Activated naive CD8-positive, alpha-beta T cell treated with anti-CD3 and anti-CD28 coated beads, Interleukin-2, amount 10 ng/mL, durations not matched to agents 7 days and 5 days (primary cell): Measurements from ENCODE around the gene CAPN8. TPM values are rescaled to one million over a fixed set of nuclear protein-coding genes. Genes with fewer than 3 reads are reported as not detected.
A peak's percentile ranks its signal among the peaks of the same experiment; 100 is the strongest.

ENCODE experiments used
- ATAC-seq: fragments of 150-1000 bp; cut with Tn5 transposase; one replicate; pipeline ENCODE4 v1.10.0; 2021; ENCODE audit warnings: low read depth, moderate library complexity
- POLR2A ChIA-PET: fragments of 350-600 bp; sonication (Branson Sonifier 250); formaldehyde crosslinking; loops from one replicate; lab custom pipeline; 2021; ENCODE audit warnings: antibody characterized with exemption; lab: Charles Lee
- DNase-seq: peaks from one replicate; pipeline ENCODE4 v3.0.0; 2021
- H3K27ac Mint-ChIP-seq: one replicate; pipeline ENCODE4 v1.8.0; 2022; ENCODE audit warnings: mild to moderate bottlenecking, mixed read lengths
- H3K27me3 Mint-ChIP-seq: one replicate; pipeline ENCODE4 v1.8.0; 2022; ENCODE audit warnings: mild to moderate bottlenecking, moderate library complexity, mixed read lengths
- H3K36me3 Mint-ChIP-seq: one replicate; pipeline ENCODE4 v1.8.0; 2021; ENCODE audit warnings: mild to moderate bottlenecking, mixed read lengths
- H3K4me1 Mint-ChIP-seq: one replicate; pipeline ENCODE4 v1.8.0; 2021; ENCODE audit warnings: mixed read lengths
- H3K4me3 Mint-ChIP-seq: one replicate; pipeline ENCODE4 v1.8.0; 2022; ENCODE audit warnings: mild to moderate bottlenecking, moderate library complexity, mixed read lengths
- H3K9me3 Mint-ChIP-seq: one replicate; pipeline ENCODE4 v1.8.0; 2021; ENCODE audit warnings: mixed read lengths
- total RNA-seq, 2 experiments: library from RNA; stranded (reverse); gene quantifications; one replicate each; pipeline ENCODE4 v1.2.3, GENCODE V29; 2021

Gene CAPN8
- under 1 TPM in 1 of 2 experiments, not detected in 1; 0.28 TPM for total RNA-seq

DNA sequence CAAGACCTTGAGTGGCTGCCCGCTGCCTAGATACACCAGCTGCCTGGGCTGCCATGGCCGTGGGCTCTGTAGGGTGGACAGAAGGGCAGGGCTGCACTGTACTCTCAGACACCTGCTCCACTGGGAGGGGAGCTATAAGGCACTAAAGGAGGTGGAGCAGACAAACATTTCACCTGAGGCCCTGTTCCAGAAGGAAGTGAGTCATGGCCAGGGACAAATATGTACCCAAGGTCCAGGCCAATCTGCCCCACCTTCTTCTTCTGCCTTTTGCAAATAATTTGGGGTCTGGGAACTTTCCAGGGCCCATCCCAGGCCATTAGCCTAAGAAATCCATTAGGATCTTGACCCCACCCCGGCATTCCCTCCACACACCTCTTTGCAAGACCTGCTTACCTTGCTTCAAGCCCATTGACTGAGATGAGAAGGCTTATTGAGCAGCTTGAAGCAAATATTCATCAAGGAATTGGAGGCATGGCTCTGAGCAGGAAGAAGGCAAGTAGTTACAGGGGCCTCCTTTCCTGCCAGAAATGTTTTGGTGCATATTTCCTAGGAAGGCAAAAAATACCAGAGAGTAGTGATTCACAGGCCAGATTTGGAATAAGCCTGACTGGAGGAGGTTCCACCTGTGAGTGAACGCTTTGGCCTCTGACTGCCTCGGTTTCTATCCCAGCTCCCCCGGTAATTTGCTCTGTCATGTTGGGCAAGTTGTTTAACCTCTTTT is at the start of gene CAPN8:
Gene CAPN8, minus strand, starts transcription at position 110 of the 721 bp plus-strand sequence. Its CDS starts 55 bp downstream, at position 55.
- Mint-ChIP-seq H3K27me3 (peaks cover 12% of the 10 kb centered on the region), H3K4me3 (no peak within 1 kb of the TSS), H3K27ac (no peak within 1 kb of the TSS), H3K36me3 (no peaks in the 10 kb centered on the region), H3K4me1 (peaks cover 5% of the 10 kb centered on the region), H3K9me3 (no peaks in the 10 kb centered on the region)
- ATAC-seq: no peak
- DNase-seq: no peak
- POLR2A ChIA-PET: no interaction called here

DNA sequence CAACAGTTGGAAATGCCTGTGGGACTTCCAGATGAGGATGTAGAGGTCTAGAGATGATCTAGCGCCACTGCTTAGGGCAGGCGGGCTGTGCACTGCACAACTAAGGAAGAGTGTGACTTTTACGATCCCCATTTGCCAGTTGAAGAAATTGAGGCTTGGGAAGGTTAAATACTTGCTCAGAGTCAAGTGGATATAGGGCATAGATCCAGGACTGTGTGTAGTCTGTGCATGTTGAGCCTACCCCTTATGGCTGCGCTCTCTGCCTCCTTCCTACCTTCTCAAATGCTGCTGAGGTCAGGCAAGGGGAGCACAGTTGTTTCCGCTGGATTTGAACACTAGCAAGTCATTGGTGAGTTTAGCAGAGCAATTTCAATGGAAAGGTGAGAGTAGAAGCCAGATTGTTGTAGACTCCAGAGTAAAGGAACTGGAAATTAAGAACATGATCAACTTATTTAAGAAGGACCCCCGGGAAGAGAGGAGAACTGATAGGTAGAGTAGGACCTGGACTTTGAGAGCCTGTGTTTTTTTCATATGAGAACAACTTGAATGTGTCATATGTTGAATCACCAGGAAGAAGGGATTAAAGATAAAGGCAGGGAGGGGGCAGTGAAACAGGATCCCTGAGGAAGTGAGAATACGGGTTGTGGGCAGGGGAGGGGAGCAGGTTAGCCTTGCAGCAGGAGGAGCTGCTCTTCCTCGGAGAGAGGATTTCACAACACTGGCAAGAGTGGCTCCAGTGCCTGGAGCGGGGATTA is 49.5 kb upstream of the CAPN8 start:
- Mint-ChIP-seq H3K4me1 (peaks cover 63% of the 10 kb centered on the region), H3K27me3 (peaks cover under 1% of the 10 kb centered on the region), H3K9me3 (no peaks in the 10 kb centered on the region), H3K4me3 (peak overlapping the region; percentile 85), H3K36me3 (peaks cover 22% of the 10 kb centered on the region), H3K27ac (peak overlapping the region; percentile 98)
- POLR2A ChIA-PET: interaction anchor here (2.7 to 3.0 kb wide), 2 partner anchors 13 to 34 kb away, joined by 15 to 29 read pairs; no protein-coding TSS in a partner anchor
- no peak for DNase-seq
- ATAC-seq: no peak

DNA sequence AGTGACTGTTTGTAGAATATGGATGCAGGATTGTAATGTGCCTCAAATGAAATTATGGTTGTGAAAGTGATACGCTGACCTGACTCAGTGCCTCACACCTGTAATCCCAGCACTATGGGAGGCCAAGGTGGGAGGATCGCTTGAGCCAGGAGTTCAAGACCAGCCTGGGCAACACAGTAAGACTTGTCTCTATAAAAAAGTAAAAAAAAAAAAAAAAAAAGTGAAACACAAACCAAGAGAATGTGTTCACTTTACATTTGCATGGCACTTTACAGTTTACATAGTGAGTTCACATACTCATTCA is 48.9 kb upstream of the CAPN8 start:
- peaks cover 60% of the 10 kb centered on the region for H3K4me1 Mint-ChIP-seq
- DNase-seq (no peak), ATAC-seq (no peak)
- POLR2A ChIA-PET: interaction anchor here (0.7 to 3.0 kb wide), 2 partner anchors 35 to 70 kb away, joined by 4 to 15 read pairs; no protein-coding TSS in a partner anchor
- H3K27ac Mint-ChIP-seq: peak overlapping the region; percentile 98
- peaks cover 3% of the 10 kb centered on the region for H3K27me3 Mint-ChIP-seq
- H3K4me3 Mint-ChIP-seq: peak overlapping the region; percentile 85
- H3K9me3 Mint-ChIP-seq: no peaks in the 10 kb centered on the region
- peaks cover 18% of the 10 kb centered on the region for H3K36me3 Mint-ChIP-seq

DNA sequence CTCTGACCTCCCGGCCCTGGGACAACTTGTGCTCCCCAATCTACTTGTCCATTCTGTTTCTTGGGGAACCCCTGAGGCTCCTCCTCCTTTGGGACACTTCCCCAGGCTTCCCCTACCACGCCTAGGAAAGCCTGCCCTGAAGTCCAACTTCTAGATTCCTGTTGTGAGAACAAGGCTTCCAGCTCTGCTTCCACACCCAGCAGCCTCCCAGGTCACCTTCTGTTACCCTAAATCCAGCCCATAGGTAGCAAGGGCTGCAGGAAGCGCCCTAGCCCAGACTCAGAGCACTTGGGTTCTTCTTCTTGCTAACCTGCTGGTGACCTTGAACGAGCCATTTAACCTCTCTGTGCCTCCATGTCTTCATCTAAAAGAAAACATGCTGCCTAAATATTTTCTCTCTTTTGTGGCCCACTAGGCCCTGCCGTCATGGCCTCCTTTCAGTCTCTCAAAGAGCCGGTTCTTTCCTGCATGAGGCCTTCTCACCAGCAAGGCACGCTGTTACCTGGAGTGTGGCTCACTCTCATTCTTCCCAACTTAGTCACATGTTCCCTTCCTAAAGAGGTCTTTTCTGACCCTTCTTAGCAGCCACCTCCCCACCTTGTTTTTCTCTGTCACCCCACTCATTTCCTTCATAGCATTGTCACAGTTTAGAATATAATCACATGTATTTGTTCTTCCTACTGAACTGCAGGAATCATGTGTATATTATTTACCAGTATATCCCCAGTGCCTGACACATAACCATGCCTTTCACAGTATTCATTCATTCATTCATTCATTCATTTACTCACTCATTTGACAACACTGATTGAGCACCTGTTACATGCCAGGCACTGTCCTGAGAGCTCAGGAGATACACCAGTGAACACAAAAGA is 48.3 kb upstream of the CAPN8 start:
- H3K4me3 Mint-ChIP-seq: peak overlapping the region; percentile 85
- ATAC-seq (no peak), DNase-seq (no peak)

GRCh38 chr1:223712850-223713474 is 47.5 kb upstream of the CAPN8 start:
- peak; percentile 40 for ATAC-seq
- POLR2A ChIA-PET: interaction anchor here (0.7 to 3.0 kb wide), 4 partner anchors 15 to 133 kb away, joined by 3 to 15 read pairs (median 3); no protein-coding TSS in a partner anchor
- peaks cover 54% of the 10 kb centered on the region for H3K4me1 Mint-ChIP-seq
- peaks cover 3% of the 10 kb centered on the region for H3K27me3 Mint-ChIP-seq
- DNase-seq: peak; percentile 72
- H3K9me3 Mint-ChIP-seq: no peaks in the 10 kb centered on the region
- H3K27ac Mint-ChIP-seq: peak overlapping the region; percentile 89
- peaks cover 15% of the 10 kb centered on the region for H3K36me3 Mint-ChIP-seq
- H3K4me3 Mint-ChIP-seq: peak overlapping the region; percentile 85

More for the DNA sequence above, 48.3 kb upstream of the CAPN8 start:
- POLR2A ChIA-PET: interaction anchor here (0.7 to 3.0 kb wide), 5 partner anchors 14 to 133 kb away, joined by 3 to 15 read pairs (median 3); no protein-coding TSS in a partner anchor
- H3K27ac Mint-ChIP-seq: peak overlapping the region; percentile 89
- peaks cover 17% of the 10 kb centered on the region for H3K36me3 Mint-ChIP-seq
- peaks cover 57% of the 10 kb centered on the region for H3K4me1 Mint-ChIP-seq
- peaks cover 3% of the 10 kb centered on the region for H3K27me3 Mint-ChIP-seq
- H3K9me3 Mint-ChIP-seq: no peaks in the 10 kb centered on the region

- H3K36me3 Mint-ChIP-seq: peaks cover 13% of the 10 kb centered on the region
- peak within 1 kb of the TSS; percentile 85 for H3K4me3 Mint-ChIP-seq
- H3K4me1 Mint-ChIP-seq: peaks cover 49% of the 10 kb centered on the region
- no peaks in the 10 kb centered on the region for H3K9me3 Mint-ChIP-seq
- DNase-seq (peak; percentile 81), ATAC-seq (peak; percentile 57)
- H3K27me3 Mint-ChIP-seq: peaks cover 3% of the 10 kb centered on the region
- POLR2A ChIA-PET: interaction anchor here (0.6 to 3.0 kb wide), 5 partner anchors 11 to 134 kb away, joined by 3 to 15 read pairs (median 4); no protein-coding TSS in a partner anchor
- peak within 1 kb of the TSS; percentile 89 for H3K27ac Mint-ChIP-seq
These were observed 46.8 kb upstream of the CAPN8 start, which contains the start of gene CAPN2 for GRCh38 chr1:223712194-223712849. CAPN2 (plus strand) TSS chr1:223712539; CDS start chr1:223712641, 102 bp downstream.

DNA sequence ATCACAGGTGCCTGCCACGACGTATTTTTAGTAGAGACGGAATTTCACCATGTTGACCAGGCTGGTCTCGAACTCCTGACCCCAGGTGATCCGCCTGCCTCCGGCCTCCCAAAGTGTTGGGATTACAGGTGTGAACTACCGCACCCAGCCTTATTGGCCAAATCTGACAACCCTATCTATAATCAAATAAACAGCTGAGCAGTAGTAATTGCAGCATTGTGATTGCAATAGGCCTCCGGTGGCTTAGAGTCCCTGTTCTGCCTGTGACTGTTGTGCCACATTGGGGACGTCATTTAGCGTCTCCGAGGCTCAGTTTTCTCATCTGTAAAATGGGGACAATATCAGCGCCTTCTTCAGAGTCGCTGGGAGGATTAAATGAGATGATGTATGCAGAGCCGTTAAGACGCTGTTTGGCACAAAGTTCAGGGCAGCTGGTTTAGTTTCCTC is 46.3 kb upstream of the CAPN8 start:
- Mint-ChIP-seq H3K27me3 (peaks cover 3% of the 10 kb centered on the region), H3K27ac (peak overlapping the region; percentile 53), H3K9me3 (no peaks in the 10 kb centered on the region), H3K36me3 (peaks cover 7% of the 10 kb centered on the region), H3K4me3 (peak overlapping the region; percentile 39), H3K4me1 (peaks cover 44% of the 10 kb centered on the region)
- DNase-seq (no peak), ATAC-seq (no peak)
- POLR2A ChIA-PET: interaction anchor here (0.6 to 3.0 kb wide), 4 partner anchors 12 to 75 kb away, joined by 3 to 15 read pairs (median 4); no protein-coding TSS in a partner anchor

GRCh38 chr1:223711173-223711572 is 45.7 kb upstream of the CAPN8 start:
- Mint-ChIP-seq H3K4me3 (peak overlapping the region; percentile 18), H3K4me1 (peaks cover 38% of the 10 kb centered on the region), H3K27me3 (peaks cover 3% of the 10 kb centered on the region), H3K36me3 (peaks cover 5% of the 10 kb centered on the region), H3K9me3 (no peaks in the 10 kb centered on the region), H3K27ac (no peak overlapping the region)
- ATAC-seq (no peak), DNase-seq (no peak)
- POLR2A ChIA-PET: no interaction called here

GRCh38 chr1:223710179-223711133 is 45.0 kb upstream of the CAPN8 start:
- H3K9me3 Mint-ChIP-seq: no peaks in the 10 kb centered on the region
- no peak overlapping the region for H3K4me3 Mint-ChIP-seq
- peaks cover 31% of the 10 kb centered on the region for H3K4me1 Mint-ChIP-seq
- H3K27ac Mint-ChIP-seq: no peak overlapping the region
- DNase-seq (no peak), ATAC-seq (no peak)
- POLR2A ChIA-PET: no interaction called here
- H3K27me3 Mint-ChIP-seq: peaks cover 3% of the 10 kb centered on the region
- H3K36me3 Mint-ChIP-seq: peaks cover 5% of the 10 kb centered on the region

- peaks cover 6% of the 10 kb centered on the region for H3K27me3 Mint-ChIP-seq
- DNase-seq (no peak), ATAC-seq (no peak)
- no peak overlapping the region for H3K27ac Mint-ChIP-seq
- peaks cover 29% of the 10 kb centered on the region for H3K4me1 Mint-ChIP-seq
- H3K36me3 Mint-ChIP-seq: peaks cover 5% of the 10 kb centered on the region
- POLR2A ChIA-PET: interaction anchor here (1.5 kb wide), 1 partner anchor 40 kb away, joined by 5 read pairs; no protein-coding TSS in a partner anchor
- H3K4me3 Mint-ChIP-seq: no peak overlapping the region
- H3K9me3 Mint-ChIP-seq: no peaks in the 10 kb centered on the region
These were observed 44.1 kb upstream of the CAPN8 start for GRCh38 chr1:223709598-223709997.
